Endothelial cell of umbilical vein (primary cell): Measurements from ENCODE around the gene FHOD3.

ENCODE experiments used
- CTCF ChIP-seq, 2 donors: IDR thresholded peaks; 1 replicate in 1 of 2; 2 replicates in 1 of 2; pipeline ENCODE4 v1.5.1; 2011; ENCODE audit warnings: low read length in 2 of 2, mild to moderate bottlenecking in 2 of 2, moderate library complexity in 2 of 2, control low read depth in 1 of 2, inconsistent platforms in 1 of 2, low read depth in 1 of 2; ENCODE audit not compliant: insufficient read depth in 1 of 2; ENCODE audit errors: extremely low read depth in 1 of 2
- EZH2 ChIP-seq: IDR thresholded peaks from 2 replicates; pipeline ENCODE4 v1.6.1; 2012; ENCODE audit warnings: borderline replicate concordance, low read depth, mild to moderate bottlenecking, moderate library complexity, low read length, inconsistent platforms; ENCODE audit not compliant: severe bottlenecking
- FOS ChIP-seq: IDR thresholded peaks from 2 replicates; pipeline ENCODE4 v1.6.1; 2011; ENCODE audit warnings: mild to moderate bottlenecking, low read length, moderate library complexity, borderline replicate concordance; ENCODE audit not compliant: insufficient read depth
- JUN ChIP-seq: IDR thresholded peaks from 2 replicates; pipeline ENCODE4 v1.6.1; 2011; ENCODE audit warnings: borderline replicate concordance, low read depth; ENCODE audit not compliant: insufficient read length, insufficient read depth
- MYC ChIP-seq: IDR thresholded peaks from one replicate; pipeline ENCODE4 v1.6.1; 2011; ENCODE audit warnings: mild to moderate bottlenecking, low read depth, low read length
- POLR2A ChIP-seq: IDR thresholded peaks from 2 replicates; pipeline ENCODE4 v1.6.1; 2012; ENCODE audit warnings: low read depth, mild to moderate bottlenecking, control low read depth, low read length
- POLR2AphosphoS5 ChIP-seq: IDR thresholded peaks from 2 replicates; pipeline ENCODE4 v1.6.1; 2012; ENCODE audit warnings: low read depth, mild to moderate bottlenecking, control low read depth, low read length, moderate library complexity; ENCODE audit not compliant: insufficient read depth
- TF ChIP-seq, protein P1 (sequence below): IDR thresholded peaks from 2 replicates; pipeline ENCODE4 v1.6.1; 2011; ENCODE audit not compliant: insufficient read depth, insufficient read length

GRCh38 chr18:36328385-36328858 is 30.9 kb downstream of the FHOD3 start:
- TF ChIP-seq CTCF (IDR thresholded peaks at IDR 0.05; ENCODE audit: extremely low read depth in 1 of 2, insufficient read depth in 1 of 2, low read depth in 1 of 2, low read length in 2 of 2) (no peak), POLR2A (no peak), POLR2AphosphoS5 (no peak), MYC (no peak), EZH2 (no peak), FOS (no peak), JUN (no peak)
- TF ChIP-seq, protein P1, sequence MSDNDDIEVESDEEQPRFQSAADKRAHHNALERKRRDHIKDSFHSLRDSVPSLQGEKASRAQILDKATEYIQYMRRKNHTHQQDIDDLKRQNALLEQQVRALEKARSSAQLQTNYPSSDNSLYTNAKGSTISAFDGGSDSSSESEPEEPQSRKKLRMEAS, result no peak
